Smooth muscle cell (in vitro differentiated cells): ENCODE data around the gene ETV6. TPM values are rescaled to one million over a fixed set of nuclear protein-coding genes. Genes with fewer than 3 reads are reported as not detected.
"Not testable (repeated sequence)": the region's sequence is repeated elsewhere in the genome, so short reads cannot be mapped to it uniquely, and the experiment has no call there.

Experiments used
- DNase-seq: peaks from one replicate; lab custom pipeline; 2025; ENCODE audit not compliant: unreplicated experiment; lab: John Stamatoyannopoulos, UW
- H2AFZ ChIP-seq: fragments of 200-600 bp; sonication (generic); 2 replicates; pipeline ENCODE4 v1.6.0; 2016; ENCODE audit warnings: antibody characterized with exemption, low read depth, mild to moderate bottlenecking
- H3F3A ChIP-seq: fragments of 200-600 bp; sonication (generic); 2 replicates; pipeline ENCODE4 v1.6.0; 2017; ENCODE audit warnings: antibody characterized with exemption, low read depth
- H3K27ac ChIP-seq: fragments of 200-600 bp; sonication (generic); 2 replicates; pipeline ENCODE4 v1.5.1; 2016; ENCODE audit warnings: low read depth, mild to moderate bottlenecking
- H3K27me3 ChIP-seq: fragments of 200-600 bp; sonication (generic); 2 replicates; pipeline ENCODE4 v1.6.1; 2016; ENCODE audit warnings: low read depth, mild to moderate bottlenecking
- H3K36me3 ChIP-seq: fragments of 200-600 bp; sonication (generic); 2 replicates; pipeline ENCODE4 v1.5.1; 2016; ENCODE audit warnings: low read depth
- H3K4me1 ChIP-seq: fragments of 200-600 bp; sonication (generic); 2 replicates; pipeline ENCODE4 v1.5.1; 2016; ENCODE audit warnings: low read depth
- H3K4me2 ChIP-seq: fragments of 200-600 bp; sonication (generic); 2 replicates; pipeline ENCODE4 v1.6.0; 2016; ENCODE audit warnings: mild to moderate bottlenecking
- H3K4me3 ChIP-seq: fragments of 200-600 bp; sonication (generic); 2 replicates; pipeline ENCODE4 v1.5.1; 2016; ENCODE audit warnings: mild to moderate bottlenecking
- H3K79me2 ChIP-seq: fragments of 200-600 bp; sonication (generic); 2 replicates; pipeline ENCODE4 v1.6.0; 2016; ENCODE audit warnings: low read depth, mild to moderate bottlenecking
- H3K9ac ChIP-seq: fragments of 200-600 bp; sonication (generic); 2 replicates; pipeline ENCODE4 v1.6.0; 2016; ENCODE audit warnings: low read depth
- H3K9me3 ChIP-seq: fragments of 200-600 bp; sonication (generic); replicated peaks from 2 replicates; pipeline ENCODE4 v1.5.1; 2016; ENCODE audit warnings: low read depth
- H4K20me1 ChIP-seq: fragments of 200-600 bp; sonication (generic); 2 replicates; pipeline ENCODE4 v1.6.0; 2016; ENCODE audit warnings: low read depth
- CTCF ChIP-seq: fragments of 200-600 bp; sonication (generic); IDR thresholded peaks from 2 replicates; pipeline ENCODE4 v1.5.1; 2017; ENCODE audit warnings: borderline replicate concordance, mild to moderate bottlenecking, antibody characterized with exemption; ENCODE audit not compliant: insufficient read depth, poor library complexity, severe bottlenecking
- WGBS: methylation state at CpG from one replicate; pipeline ENCODE4 v1.1.7; 2016; ENCODE audit warnings: low lambda C conversion rate; 5-methylcytosine and 5-hydroxymethylcytosine counted together
- polyA plus RNA-seq: library from polyadenylated mRNA; unstranded; fragments of >200 nt; fragmentation: Nextera tagmentation; extraction: Ambion mirVana; gene quantifications from 2 replicates; pipeline ENCODE4 v1.2.1, GENCODE V29; 2016
- total RNA-seq: library from RNA; depleted of rRNA; stranded (reverse); fragments of >200 nt; gene quantifications from 2 replicates; pipeline ENCODE4 v1.2.3, GENCODE V29; 2014

ETV6 gene
- total and polyA plus RNA-seq, 2 experiments from 2014 or later = 11.5 to 23.8 TPM

DNA sequence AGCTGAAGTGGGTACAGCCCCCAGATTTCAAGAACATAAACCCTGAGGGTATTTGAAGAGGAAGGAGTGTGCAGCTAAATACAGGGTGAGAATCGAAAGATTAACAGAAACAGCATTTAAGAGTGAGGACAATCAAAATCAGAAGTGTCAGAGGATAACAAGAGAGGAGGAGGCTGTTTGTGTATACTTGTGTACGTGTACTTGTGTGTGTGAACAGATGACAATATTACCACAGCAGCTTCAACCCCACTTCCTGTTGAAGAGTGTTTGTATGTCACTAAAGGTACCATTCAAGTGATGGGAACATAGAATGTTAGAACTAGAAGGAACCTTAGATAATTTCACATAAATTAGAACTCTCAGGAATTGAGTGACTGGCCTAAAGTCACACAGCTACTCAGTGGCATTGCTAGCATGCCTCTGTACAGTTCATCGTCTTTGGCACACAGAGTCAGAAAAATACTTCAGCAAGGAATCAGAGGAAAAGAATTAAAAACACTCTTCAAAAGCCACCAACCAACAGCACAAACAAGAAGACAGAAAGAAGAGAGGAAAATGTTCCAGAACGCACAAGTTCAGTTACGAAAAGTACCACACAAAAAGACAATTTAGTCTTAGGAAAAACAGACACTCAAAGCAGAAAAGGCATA, 256.9 kb downstream of the ETV6 start:
- Histone ChIP-seq H3K4me1 (no peaks in the 10 kb centered on the region), H3K27me3 (no peaks in the 10 kb centered on the region), H2AFZ (no peak overlapping the region), H3K4me3 (no peak overlapping the region), H3K79me2 (no peaks in the 10 kb centered on the region), H3K4me2 (peak overlapping the region; percentile 3), H3K9ac (no peak overlapping the region), H3K9me3 (no peaks in the 10 kb centered on the region), H3K36me3 (no peaks in the 10 kb centered on the region), H3F3A (no peaks in the 10 kb centered on the region), H4K20me1 (no peaks in the 10 kb centered on the region), H3K27ac (no peak overlapping the region)
- no peak for TF ChIP-seq CTCF
- WGBS = 62% methylated on average over 5 of the region's 5 CpGs
- DNase-seq = no peak

DNA sequence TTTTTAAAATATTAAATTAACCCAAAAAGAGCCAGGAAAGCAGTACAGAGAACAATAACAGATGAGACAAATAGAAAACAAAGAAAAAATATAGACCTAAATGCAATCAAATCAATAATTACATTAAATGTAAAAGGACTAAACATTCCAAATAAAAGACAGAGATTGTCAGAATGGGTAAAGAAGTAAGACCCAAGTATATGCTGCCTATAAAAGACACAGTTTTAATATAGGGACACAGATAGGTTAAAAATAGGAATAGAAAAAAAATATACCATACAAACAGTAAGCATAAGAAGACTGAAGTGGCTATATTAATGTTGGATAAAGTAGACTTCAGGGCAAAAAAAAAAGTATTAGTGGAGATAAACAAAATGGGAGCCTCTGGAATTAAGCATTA, 258.2 kb downstream of the ETV6 start:
- no peak for TF ChIP-seq CTCF
- no peak for DNase-seq
- Histone ChIP-seq H3K4me3 (no peak overlapping the region), H3K4me1 (no peaks in the 10 kb centered on the region), H4K20me1 (no peaks in the 10 kb centered on the region), H3K9ac (no peak overlapping the region), H3F3A (no peaks in the 10 kb centered on the region), H3K79me2 (no peaks in the 10 kb centered on the region), H2AFZ (no peak overlapping the region), H3K27ac (no peak overlapping the region), H3K4me2 (no peak overlapping the region), H3K27me3 (no peaks in the 10 kb centered on the region), H3K36me3 (no peaks in the 10 kb centered on the region), H3K9me3 (no peaks in the 10 kb centered on the region)

DNA sequence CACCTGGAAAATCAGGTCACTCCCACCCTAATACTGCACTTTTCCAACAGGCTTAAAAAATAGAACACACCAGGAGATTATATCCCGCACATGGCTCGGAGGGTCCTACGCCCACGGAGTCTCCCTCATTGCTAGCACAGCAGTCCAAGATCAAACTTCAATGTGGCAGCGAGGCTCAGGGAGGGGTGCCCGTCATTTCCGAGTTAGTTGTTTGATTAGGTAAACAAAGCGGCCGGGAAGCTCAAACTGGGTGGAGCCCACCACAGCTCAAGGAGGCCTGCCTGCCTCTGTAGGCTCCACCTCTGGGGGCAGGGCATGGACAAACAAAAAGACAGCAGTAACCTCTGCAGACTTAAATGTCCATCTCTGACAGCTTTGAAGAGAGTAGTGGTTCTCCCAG, 259.9 kb downstream of the ETV6 start:
- not testable (repeated sequence) for H3K9me3 ChIP-seq, H3F3A ChIP-seq, H3K27ac ChIP-seq, H4K20me1 ChIP-seq, H3K9ac ChIP-seq, H3K4me3 ChIP-seq, H2AFZ ChIP-seq, DNase-seq, H3K79me2 ChIP-seq, H3K36me3 ChIP-seq, H3K27me3 ChIP-seq, H3K4me1 ChIP-seq, H3K4me2 ChIP-seq
- 88% methylated on average over 9 of the region's 9 CpGs for WGBS

DNA sequence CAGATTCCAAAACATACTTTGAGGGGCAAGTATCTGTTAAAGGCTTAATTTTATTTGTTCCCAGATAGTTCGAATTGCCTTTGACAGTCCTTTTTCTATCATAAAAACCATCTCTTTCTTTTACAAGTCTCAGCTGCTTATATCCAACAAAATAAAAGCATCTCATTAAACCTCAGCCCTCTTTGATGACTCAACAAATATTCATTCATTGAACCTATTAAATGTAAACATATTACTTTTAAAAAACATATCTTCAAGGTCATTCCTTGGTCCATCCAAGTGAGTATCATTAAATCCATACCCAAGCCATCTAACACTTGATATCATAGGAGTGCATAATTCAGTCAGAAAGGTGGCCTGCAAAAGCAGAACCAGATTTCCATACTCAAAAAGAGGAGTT, 266.6 kb downstream of the ETV6 start:
- H3K4me2 ChIP-seq = no peak overlapping the region
- no peak overlapping the region for H2AFZ ChIP-seq
- no peak for DNase-seq

More for the DNA sequence above, 266.6 kb downstream of the ETV6 start:
- no peaks in the 10 kb centered on the region for H3K79me2 ChIP-seq
- H3K9ac ChIP-seq = no peak overlapping the region
- H3K27ac ChIP-seq = no peak overlapping the region
- H3K4me1 ChIP-seq = no peaks in the 10 kb centered on the region
- 82% methylated on average over 1 of the region's 1 CpG for WGBS
- no peak overlapping the region for H3K4me3 ChIP-seq
- H3K27me3 ChIP-seq = no peaks in the 10 kb centered on the region
- H4K20me1 ChIP-seq = no peaks in the 10 kb centered on the region
- no peaks in the 10 kb centered on the region for H3F3A ChIP-seq
- no peaks in the 10 kb centered on the region for H3K36me3 ChIP-seq
- TF ChIP-seq CTCF = no peak
- H3K9me3 ChIP-seq = no peaks in the 10 kb centered on the region
